Measurements from ENCODE around the gene MAPK8IP2. TPM values are rescaled to one million over a fixed set of nuclear protein-coding genes. Genes with fewer than 3 reads are reported as not detected.

Gene MAPK8IP2
- total and polyA plus RNA-seq, 10 of the 15 experiments (the other 5 are each of a cell fraction or from before 2014, with no cell fraction given): 0.01 to 0.13 (median 0.06) TPM; not detected in 4

DNA sequence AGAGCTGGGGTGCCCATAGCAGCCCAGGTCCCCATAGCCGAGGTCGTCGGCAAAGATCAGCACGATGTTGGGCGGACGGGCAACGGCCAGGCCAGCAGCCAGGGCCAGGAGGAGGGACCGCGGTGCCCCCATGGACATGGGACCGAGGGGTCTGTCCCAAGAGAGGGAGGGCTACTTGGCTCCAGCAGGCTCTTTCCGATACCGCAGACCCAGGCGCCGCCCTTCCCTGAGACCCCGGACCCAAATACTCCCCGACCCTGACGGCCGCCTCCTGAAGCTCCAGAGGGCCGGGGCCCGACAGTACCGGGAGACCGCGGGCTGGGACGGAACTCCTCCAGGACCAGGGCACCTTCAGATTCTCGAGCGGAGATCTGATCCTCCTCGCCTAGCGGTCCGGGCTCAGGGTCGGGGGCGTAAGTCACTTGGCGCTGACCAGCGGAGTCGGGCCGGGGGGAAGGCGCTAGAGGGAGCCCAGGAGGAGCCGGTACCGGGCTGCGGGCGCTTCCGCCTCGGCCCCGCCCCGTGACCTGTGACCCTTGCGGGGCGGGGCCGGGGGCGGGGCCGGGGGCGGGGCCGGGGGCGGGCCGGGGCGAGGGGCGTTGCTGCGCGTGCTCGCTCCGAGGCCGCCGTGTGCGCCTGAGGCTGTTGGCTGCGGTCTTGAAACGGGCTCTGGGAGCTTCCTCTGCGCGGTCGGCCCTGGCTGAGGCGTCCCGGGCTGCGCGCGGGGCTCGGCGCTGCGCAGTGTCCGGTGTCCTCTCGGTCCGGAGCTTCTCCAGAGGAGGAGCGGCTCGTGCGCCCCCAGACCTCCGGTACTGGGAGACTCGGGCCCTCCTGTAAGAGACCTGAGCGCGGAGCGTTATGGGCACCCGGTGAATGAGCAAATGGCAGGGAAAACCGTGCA is 27.3 kb downstream of the MAPK8IP2 start, which contains the start of gene ARSA (continued):
- TF ChIP-seq CEBPZ (IDR thresholded peaks at IDR 0.05; ENCODE audit: low read depth, low read length) (no peak), YY1 (IDR thresholded peaks at IDR 0.05; ENCODE audit: low read depth, low read length) (0 out of 2 replicates have a peak, but pooled peaks have one; percentile 4), CBFB (IDR thresholded peaks at IDR 0.05; ENCODE audit: low read depth) (no peak)

DNA sequence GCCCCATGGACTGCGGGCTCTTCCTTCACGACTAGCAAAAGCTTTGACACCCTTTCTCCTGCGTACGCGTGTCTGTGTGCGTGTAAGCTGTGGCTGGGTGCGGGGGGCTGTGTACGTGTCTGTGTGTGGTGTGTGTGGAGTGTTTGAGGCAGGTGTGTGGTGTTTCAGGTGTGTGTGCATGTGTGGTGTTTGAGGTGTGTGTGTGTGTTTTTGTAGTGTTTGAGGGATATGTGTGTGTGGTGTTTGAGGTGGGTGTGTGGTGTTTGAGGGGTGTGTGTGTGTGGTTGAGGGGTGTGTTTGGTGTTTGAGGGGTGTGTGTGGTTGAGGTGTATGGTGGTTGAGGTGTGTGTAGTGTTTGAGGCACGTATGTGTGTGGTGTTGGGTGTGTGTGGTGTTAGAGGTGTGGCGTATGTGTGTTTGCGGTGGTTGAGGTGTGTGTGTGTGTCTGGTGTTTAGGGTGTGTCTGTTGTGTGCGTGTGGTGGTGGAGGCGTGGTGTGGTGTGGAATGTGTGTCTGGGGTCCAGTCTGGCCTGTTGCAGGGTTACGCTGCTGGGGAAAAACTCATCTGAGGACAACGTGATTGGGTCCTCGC is 28.0 kb downstream of the MAPK8IP2 start:
- Histone ChIP-seq H3K27me3 (replicated peaks in 1 of 2; ENCODE audit: control insufficient read depth in 2 of 2, insufficient read depth in 2 of 2, low read length in 1 of 2) (no peaks in the 10 kb centered on the region), H3K79me2 (ENCODE audit: control insufficient read depth, insufficient read depth, low read length) (peaks cover 11% of the 10 kb centered on the region), H3K4me3 (peak overlapping the region; percentile 84), H2AFZ (ENCODE audit: control insufficient read depth, low read depth, low read length) (peak overlapping the region; percentile 93), H3K36me3 (ENCODE audit: control insufficient read depth in 2 of 2, insufficient read depth in 2 of 2, low read length in 1 of 2) (no peaks in the 10 kb centered on the region; a peak in 2 of 4 replicates), H3K27ac (ENCODE audit: control insufficient read depth, insufficient read depth) (peak overlapping the region; percentile 42; the same call in 1 of the 2 replicates), H3K9me3 (replicated peaks; ENCODE audit: control insufficient read depth, insufficient read depth, low read length) (no peaks in the 10 kb centered on the region), H3K4me2 (ENCODE audit: control insufficient read depth, insufficient read depth) (peak overlapping the region; percentile 61), H4K20me1 (ENCODE audit: control insufficient read depth, insufficient read depth) (no peaks in the 10 kb centered on the region), H3K9ac (ENCODE audit: control insufficient read depth, insufficient read depth, low read length) (peak overlapping the region; percentile 76), H3K4me1 (ENCODE audit: control insufficient read depth, insufficient read depth, low read length) (peaks cover 5% of the 10 kb centered on the region)
- intact Hi-C loops (cut with micrococcal nuclease; ENCODE audit: unreplicated experiment) (no loop called here), in situ Hi-C loops (cut with MboI) (no loop called here)
- DNase-seq (ENCODE audit: low read depth, low spot score): no peak
- ATAC-seq: no peak; the same call in 2 of the 3 replicates
- CTCF ChIA-PET: interaction anchor here (1.3 kb wide), 1 partner anchor 103 kb away, joined by 3 read pairs; the partner anchor contains the start of gene SCO2
- peak; percentile 84 for FAIRE-seq
- SMC1A ChIA-PET (ENCODE audit: uncharacterized antibody, unreplicated experiment): no interaction called here
- WGBS (ENCODE audit: insufficient coverage, insufficient replicate concordance, low lambda C conversion rate, missing lambda C conversion rate): 49% methylated on average over 16 of the region's 16 CpGs
- POLR2A ChIA-PET: interaction anchor here (1.0 to 2.2 kb wide), 2 partner anchors 46 to 89 kb away, joined by 5 to 6 read pairs; partner anchors contain the start of gene CHKB
- BruUV-seq (replicated peaks): no TSS peak
- RAD21 ChIA-PET (ENCODE audit: unreplicated experiment): no interaction called here
- peak; percentile 87 for TF ChIP-seq NBN (IDR thresholded peaks at IDR 0.05)
- no peak for TF ChIP-seq REST (IDR thresholded peaks at IDR 0.05; ENCODE audit: low read depth, low read length)
- TF ChIP-seq NR2C2 (IDR thresholded peaks at IDR 0.05; ENCODE audit: borderline replicate concordance, control insufficient read depth, insufficient read length, low read depth): peak; percentile 32
- peak; percentile 16 to 28; a peak in 2 of 4 replicates for TF ChIP-seq IKZF2 (IDR thresholded peaks at IDR 0.05)
- peak in 1 of 2 experiments; percentile 19; a peak in 1 of 4 replicates for TF ChIP-seq BHLHE40 (IDR thresholded peaks at IDR 0.05; ENCODE audit: borderline replicate concordance in 1 of 2, low read depth in 2 of 2, low read length in 1 of 2)
- no peak for TF ChIP-seq MEF2B (IDR thresholded peaks at IDR 0.05; ENCODE audit: partially characterized antibody, poor library complexity, severe bottlenecking)
- no peak for TF ChIP-seq CBX5 (IDR thresholded peaks at IDR 0.05; ENCODE audit: low read depth)
